Stimulated activated naive CD8-positive, alpha-beta T cell treated with anti-CD3 and anti-CD28 coated beads, Interleukin-15, Interleukin-2, amounts not matched to agents 100 U/mL and 50 U/mL, for 24 hours (primary cell): ENCODE measurements around the gene ZNF138.
"Not testable (repeated sequence)": the region's sequence is repeated elsewhere in the genome, so short reads cannot be mapped to it uniquely, and the experiment has no call there.

Source experiments
- ATAC-seq: fragments of 150-1000 bp; cut with Tn5 transposase; one replicate; pipeline ENCODE4 v1.10.0; 2021
- DNase-seq: peaks from one replicate; pipeline ENCODE4 v3.0.0; 2021

The ZNF138 gene

DNA sequence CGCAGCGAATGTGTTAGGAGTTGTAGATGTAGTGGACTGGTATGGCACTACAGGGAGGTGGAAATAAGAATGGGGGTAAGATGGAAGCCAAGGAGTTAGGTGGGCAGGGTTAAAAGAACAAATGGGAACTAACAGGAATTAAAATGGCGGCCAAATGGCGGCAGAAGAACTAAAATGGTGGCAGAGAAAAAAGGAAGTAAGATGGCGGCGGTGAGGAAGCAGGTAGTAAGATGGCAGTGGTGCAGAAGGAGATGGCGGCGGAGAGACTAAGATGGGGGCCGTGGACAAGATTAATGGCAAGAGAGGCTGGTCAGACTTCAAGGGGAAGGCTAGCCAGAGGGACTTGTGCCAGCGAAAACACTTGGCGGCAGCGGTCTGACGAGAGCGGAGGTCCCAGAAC is 44.5 kb downstream of the ZNF138 start:
- no peak for DNase-seq
- ATAC-seq: no peak

DNA sequence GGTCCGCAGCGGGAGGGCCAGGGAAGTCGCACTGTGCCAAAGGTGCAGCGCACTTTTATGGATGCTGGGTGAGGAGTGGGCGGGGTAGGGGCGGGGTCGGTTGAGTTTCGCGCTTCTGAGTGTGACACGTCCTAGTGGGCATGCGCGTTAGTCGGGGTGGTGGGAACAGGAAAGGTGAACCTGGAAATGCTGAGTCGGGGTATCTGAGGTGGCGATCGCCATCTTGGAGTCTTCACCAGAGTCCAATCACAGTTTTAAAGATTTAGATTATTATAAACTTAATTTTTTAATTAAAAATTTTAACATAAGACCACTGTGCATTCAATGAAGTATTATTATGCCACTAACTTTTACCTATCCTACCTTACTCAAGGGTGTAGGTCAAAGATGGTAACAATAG is 45.7 kb downstream of the ZNF138 start:
- DNase-seq (no peak), ATAC-seq (no peak)

DNA sequence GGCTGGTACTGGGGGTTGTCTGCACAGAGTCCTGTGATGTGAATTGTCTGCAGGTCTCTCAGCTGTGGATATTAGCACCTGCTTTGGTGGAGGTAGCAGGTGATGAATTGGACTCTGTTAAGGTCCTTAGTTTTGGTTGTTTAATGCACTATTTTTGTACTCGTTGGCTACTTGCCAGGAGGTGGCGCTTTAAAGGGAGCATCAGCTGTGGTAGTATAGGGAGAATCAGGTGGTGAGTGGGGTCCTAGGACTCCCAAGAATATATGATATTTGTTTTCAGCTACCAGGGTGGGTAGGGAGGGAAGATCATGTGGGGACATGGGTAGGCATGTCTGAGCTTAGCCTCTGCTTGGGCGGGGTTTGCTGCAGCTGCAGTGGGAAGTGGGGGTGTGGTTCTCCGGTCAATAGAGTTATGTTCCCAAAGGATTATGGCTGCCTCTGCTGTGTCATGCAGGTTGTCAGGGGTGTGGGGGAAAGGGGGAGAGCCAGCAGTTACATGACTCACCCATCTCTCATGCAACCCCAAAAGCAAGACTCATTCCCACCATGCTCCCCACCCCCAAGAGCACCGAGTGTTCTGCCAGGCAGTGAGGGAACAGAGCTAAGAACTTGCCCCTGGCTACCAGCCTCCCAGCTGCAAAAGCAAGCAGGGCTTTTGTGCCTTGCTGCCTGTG is 55.2 kb downstream of the ZNF138 start:
- ATAC-seq (no peak), DNase-seq (no peak)

DNA sequence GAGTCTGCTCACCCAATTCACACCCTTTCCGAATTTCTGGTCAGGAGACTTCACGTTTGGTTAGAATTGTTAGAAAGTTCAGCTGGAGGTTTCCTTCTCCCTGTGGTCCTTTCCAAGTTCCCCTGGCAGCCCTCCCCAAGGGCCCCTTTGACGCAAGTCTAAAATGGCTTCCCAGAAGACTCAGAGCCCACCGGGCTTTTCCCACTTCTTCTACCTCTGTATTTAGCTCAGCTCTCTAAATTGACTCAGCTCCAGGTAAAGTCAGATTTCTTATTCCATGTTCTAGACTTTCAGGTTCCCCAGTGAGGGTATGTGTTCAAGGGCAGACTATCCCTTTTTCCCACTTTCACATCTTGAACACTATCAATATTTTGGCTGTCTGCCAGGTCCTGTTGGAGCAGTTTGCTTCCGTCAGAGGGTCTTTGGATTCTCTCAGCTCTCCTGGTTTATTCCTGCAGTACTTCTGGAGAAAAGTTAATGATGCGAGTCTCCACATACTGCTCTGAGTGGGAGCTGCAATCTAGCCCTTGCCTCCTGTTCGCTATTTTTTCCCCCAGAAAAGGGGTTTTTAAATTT is 55.8 kb downstream of the ZNF138 start:
- no peak for ATAC-seq

DNA sequence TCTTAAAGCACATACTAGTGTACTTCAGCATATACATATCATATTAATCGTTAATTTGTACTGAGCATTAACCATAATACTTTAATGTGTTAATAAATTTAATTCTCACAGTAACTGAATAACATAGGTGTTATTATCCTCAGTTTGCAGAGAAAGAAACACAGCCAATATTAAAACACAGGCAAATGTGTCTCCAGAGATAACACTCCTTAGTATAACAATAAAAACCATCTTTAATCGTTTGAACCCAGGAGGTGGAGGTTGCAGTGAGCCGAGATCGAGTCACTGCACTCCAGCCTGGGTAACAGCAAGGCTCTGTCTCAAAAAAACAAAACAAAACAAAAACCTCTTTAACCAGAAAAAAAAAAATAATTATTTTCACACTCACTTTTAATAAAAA is 59.5 kb downstream of the ZNF138 start:
- ATAC-seq (no peak), DNase-seq (no peak)

More for the DNA sequence above, 55.8 kb downstream of the ZNF138 start:
- DNase-seq: no peak

GRCh38 chr7:64854969-64855368 is 60.7 kb downstream of the ZNF138 start:
- no peak for ATAC-seq
- DNase-seq: no peak

DNA sequence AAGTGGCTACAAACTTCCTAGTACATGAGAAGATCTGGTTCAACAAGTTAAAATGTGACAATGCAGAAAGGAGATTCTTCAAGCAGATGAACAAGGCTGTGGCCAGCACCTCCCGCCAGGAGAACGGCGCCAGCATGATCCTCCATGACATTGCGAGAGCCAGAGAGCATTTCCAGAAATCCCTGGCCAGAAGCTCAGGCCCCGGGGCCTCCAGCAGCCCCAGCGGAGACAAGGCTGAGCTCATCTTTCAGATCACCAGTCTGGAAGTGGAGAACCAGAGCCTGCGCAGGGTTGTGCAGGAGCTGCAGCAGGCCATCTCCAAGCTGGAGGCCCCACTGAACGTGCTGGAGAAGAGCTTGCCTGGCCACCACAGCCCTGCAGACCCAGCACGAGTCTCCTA is 68.8 kb downstream of the ZNF138 start:
- no peak for DNase-seq
- no peak for ATAC-seq

- DNase-seq, ATAC-seq: not testable (repeated sequence)
Measured at GRCh38 chr7:64863530-64863929, 69.3 kb downstream of the ZNF138 start.

DNA sequence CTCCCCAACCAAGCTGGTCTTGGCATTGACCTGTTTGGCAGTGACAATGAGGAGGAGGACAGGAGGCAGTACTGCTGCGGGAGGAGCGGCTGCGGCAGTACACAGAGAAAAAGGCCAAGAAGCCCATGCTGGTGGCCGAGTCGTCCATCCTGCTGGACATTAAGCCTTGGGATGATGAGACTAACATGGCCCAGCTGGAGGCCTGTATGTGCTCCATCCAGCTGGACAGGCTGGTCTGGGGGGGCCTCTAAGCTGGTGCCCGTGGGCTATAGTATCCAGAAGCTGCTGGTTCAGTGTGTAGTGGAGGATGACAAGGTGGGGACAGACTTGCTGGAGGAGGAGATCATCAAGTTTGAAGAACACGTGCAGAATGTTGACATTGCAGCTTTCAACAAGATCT is 69.7 kb downstream of the ZNF138 start:
- ATAC-seq: no peak
- no peak for DNase-seq

GRCh38 chr7:64867863-64868440 is 73.7 kb downstream of the ZNF138 start:
- ATAC-seq (no peak), DNase-seq (no peak)

- DNase-seq (no peak), ATAC-seq (no peak)
Measured at GRCh38 chr7:64868499-64868898, 74.3 kb downstream of the ZNF138 start.

GRCh38 chr7:64869121-64869725 is 75.0 kb downstream of the ZNF138 start:
- ATAC-seq (no peak), DNase-seq (no peak)

DNA sequence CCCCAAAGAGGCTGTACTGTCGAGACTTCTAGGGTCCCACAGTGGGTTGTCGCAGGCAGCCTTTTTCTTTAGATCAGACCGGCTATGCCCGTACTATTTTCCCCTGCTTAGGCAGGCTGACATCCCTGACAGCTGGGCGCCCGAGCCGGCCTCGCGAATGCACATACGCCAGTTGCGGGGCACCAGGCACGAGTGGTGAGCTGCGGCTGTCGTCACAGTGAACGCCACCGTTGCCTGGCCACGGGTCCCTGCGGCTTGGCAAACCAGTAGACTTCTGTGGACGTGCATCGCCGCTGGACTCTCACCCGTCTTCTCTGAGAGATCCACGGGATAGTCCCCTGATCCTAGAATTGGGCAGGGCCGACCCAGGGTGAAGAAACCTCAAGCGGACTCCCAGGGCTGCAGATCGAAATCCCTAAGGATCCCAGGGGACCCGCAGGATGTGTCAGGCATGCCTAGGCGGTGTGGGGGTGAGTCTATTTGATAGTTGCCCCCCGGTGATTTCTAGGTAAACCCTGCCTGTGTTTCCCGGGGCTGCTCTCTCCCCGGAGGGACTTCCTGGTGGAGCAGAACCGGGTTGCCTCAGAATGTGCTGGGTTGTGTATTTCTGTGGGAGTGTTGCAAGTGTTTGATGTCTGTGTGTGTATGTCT is 75.8 kb downstream of the ZNF138 start:
- ATAC-seq: no peak
- no peak for DNase-seq

GRCh38 chr7:64870656-64871055 is 76.4 kb downstream of the ZNF138 start:
- DNase-seq (no peak), ATAC-seq (no peak)

DNA sequence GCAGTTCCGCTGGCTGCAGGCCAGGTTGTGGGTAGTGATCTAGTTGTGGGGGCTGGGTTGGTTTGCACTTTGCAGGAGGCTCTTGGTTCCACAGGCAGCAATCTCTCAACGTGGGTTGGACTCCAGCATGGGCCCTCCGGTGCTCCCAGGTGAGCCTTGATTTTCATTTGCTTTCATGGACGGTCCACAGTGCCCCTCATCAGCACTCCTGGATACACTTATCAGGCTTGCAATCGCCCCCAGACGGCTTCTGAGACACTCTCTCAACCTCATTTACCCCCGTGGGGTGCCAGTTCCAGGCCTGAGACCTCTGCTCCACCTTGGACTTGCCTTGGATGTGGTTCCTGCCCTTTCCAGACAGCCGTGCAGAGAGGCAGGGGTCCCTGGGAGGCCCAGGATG is 77.5 kb downstream of the ZNF138 start:
- ATAC-seq (no peak), DNase-seq (no peak)

GRCh38 chr7:64872351-64873154 is 78.3 kb downstream of the ZNF138 start:
- DNase-seq: no peak
- no peak for ATAC-seq

GRCh38 chr7:64873155-64873500 is 78.9 kb downstream of the ZNF138 start:
- no peak for ATAC-seq
- no peak for DNase-seq

DNA sequence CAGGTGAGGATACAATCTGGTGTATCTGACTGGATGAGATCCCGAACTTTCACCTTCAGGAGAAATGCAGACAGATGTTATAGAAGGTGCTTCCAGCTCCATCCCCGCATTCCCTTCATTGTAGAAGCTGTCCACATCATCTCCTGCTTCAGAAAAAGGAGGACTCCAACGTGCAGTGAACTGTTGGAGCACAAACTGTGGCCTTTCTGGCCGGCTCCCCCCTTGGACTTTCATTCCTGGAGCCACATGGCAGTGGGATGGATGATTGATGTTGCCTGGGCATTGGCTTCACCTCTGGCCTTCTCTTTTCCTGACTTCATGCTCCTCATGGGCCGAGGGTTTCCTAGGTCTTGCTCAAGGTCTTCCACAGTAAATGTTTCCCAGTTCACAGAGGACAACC is 79.3 kb downstream of the ZNF138 start:
- ATAC-seq (no peak), DNase-seq (no peak)

DNA sequence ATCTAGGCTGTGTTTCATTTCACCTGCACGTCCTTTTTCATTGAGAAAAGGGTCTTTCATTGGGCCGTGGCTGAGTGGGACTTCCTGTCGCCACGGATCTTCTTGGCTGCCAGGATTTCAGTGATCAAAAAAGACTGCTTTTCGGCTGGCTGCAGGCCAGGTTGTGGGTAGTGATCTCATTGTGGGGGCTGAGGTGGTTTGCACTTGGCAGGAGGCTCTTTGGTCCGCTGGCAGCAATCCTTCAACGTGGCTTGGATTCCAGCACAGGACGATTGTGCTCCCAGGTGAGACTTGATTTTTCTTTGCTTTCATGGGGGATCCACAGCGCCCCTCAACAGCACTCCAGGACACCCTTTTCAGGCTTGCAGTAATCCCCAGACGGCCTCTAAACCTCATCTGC is 79.9 kb downstream of the ZNF138 start:
- ATAC-seq: no peak
- no peak for DNase-seq

DNA sequence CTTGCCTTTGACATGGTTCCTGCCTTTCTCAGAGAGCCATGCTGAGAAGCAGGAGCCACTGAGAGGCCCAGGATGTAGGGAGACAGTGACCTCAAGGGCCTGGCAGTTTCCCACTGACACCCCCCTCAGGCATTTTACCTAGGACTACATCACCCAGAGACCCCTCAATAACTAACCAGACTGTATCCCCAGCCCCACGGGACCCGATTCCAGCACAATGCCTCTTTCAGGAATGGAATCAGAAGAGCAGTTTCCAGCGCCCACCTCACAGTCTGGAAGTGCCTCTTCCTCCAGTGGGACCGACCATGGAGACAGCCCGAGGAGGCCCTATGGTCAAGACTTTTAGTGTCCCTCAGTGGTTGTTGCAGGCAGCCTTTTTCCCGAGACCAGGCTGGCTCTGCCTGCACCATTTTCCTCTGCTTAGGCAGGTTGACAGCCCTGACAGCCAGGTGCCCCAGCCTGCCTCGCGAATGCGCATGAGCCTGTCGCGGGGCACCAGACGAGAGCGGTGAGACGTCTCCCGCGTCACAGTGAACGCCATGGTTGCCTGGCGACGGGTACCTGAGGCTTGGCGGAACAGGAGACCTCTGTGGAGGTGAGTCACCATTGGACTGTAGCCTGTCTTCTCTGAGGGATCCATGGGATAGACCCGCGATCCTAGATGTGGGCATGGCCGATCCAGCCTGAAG is 80.5 kb downstream of the ZNF138 start:
- no peak for ATAC-seq
- no peak for DNase-seq

DNA sequence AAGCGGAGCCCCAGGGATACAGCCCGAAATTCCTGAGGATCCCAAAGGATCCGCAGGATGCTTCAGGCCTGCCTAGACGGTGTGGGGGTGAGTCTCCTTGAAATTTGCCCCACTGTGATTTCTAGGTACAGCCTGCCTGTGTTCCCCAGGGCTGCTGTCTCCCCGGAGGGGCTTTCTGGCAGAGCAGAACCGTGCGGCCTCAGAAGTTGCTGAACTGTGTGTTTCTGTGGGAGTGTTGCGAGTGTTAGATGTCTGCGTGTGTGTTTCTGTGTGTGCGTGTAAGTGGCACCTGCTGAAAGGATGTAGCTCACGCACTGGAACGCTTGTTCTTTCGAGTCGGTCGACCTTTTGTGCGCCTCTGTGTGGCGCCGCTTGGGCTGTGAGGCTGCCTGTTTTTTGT is 81.0 kb downstream of the ZNF138 start:
- DNase-seq: no peak
- ATAC-seq: no peak
